Fibroblast of lung (primary cell): Measurements from ENCODE around the gene CHN2.

Source experiments
- CTCF ChIP-seq, 2 donors: IDR thresholded peaks in 1 of 2; conservative IDR thresholded peaks in 1 of 2; 1 replicate in 1 of 2; 2 replicates in 1 of 2; pipeline ENCODE4 v1.5.1; 2011 to 2012; ENCODE audit warnings: low read length in 2 of 2, control low read depth in 1 of 2, inconsistent platforms in 1 of 2, low read depth in 1 of 2, mild to moderate bottlenecking in 1 of 2
- EZH2 ChIP-seq: IDR thresholded peaks from 2 replicates; pipeline ENCODE4 v1.5.1; 2012; ENCODE audit warnings: low read length, control low read depth, mild to moderate bottlenecking; ENCODE audit errors: missing control alignments

DNA sequence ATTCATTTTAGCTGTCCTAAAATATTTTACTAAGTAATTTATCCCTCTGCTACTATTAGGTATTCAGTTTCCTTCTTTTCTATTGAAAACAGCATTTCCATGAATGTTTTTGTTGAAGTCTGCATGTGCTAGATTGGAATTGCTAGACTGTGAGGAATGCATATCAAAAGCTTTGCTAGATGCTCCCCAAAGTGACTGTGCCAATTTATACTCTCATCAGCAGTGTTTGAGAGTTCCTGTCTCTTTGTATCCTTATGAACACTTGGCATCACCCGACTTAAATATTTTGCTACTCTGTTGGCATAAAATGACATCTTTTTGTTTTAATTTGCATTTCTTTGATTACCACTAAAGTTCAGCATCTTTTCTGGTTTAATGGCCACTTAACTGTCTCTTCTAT is 324.0 kb downstream of the CHN2 start:
- TF ChIP-seq CTCF (conservative IDR thresholded peaks at IDR 0.05 in 1 of 2, IDR thresholded peaks at IDR 0.05 in 1 of 2; ENCODE audit: low read depth in 1 of 2, low read length in 2 of 2) (no peak), EZH2 (no peak)
